CD4-positive, alpha-beta memory T cell (primary cell): ENCODE measurements around the gene QKI. TPM values are rescaled to one million over a fixed set of nuclear protein-coding genes. Genes with fewer than 3 reads are reported as not detected.

Experiments
- CTCF ChIA-PET: fragments of 350-600 bp; sonication (Branson Sonifier 250); formaldehyde crosslinking; loops from one replicate; lab custom pipeline; 2021; ENCODE audit warnings: inconsistent platforms; ENCODE audit not compliant: partially characterized antibody; lab: Charles Lee
- POLR2A ChIA-PET: fragments of 350-600 bp; sonication (Branson Sonifier 250); formaldehyde crosslinking; loops from one replicate; lab custom pipeline; 2021; ENCODE audit not compliant: partially characterized antibody; lab: Charles Lee
- DNase-seq, 5 donors: peaks; one replicate each; pipeline versions ENCODE4 v3.0.0 to v3.0.0-alpha.2; 2020 to 2022; ENCODE audit warnings: mixed read lengths in 1 of 5
- H3K27ac ChIP-seq: one replicate; pipeline ENCODE4 v1.7.0; 2013; ENCODE audit warnings: low read depth, low read length
- H3K27me3 ChIP-seq: 2 replicates; pipeline ENCODE4 v1.7.0; 2013; ENCODE audit warnings: mild to moderate bottlenecking, low read length, moderate library complexity; ENCODE audit not compliant: insufficient read depth
- H3K36me3 ChIP-seq: 2 replicates; pipeline ENCODE4 v1.7.0; 2013; ENCODE audit warnings: mild to moderate bottlenecking, low read length, moderate library complexity; ENCODE audit not compliant: insufficient read depth
- H3K4me1 ChIP-seq: 2 replicates; pipeline ENCODE4 v1.7.0; 2013; ENCODE audit warnings: mild to moderate bottlenecking, low read length, moderate library complexity; ENCODE audit not compliant: insufficient read depth
- H3K4me3 ChIP-seq, 2 donors: one replicate each; pipeline ENCODE4 v1.7.0; 2013; ENCODE audit warnings: low read length in 2 of 2, mild to moderate bottlenecking in 1 of 2
- H3K9me3 ChIP-seq, 2 donors: one replicate each; pipeline ENCODE4 v1.7.0; 2013; ENCODE audit warnings: low read length in 2 of 2, control low read depth in 1 of 2; ENCODE audit not compliant: control insufficient read depth in 1 of 2
- H3K27ac Mint-ChIP-seq, 7 donors: one replicate each; pipeline ENCODE4 v1.8.0; 2020 to 2021; ENCODE audit warnings: mixed read lengths in 7 of 7, mild to moderate bottlenecking in 6 of 7, inconsistent platforms in 3 of 7, moderate library complexity in 3 of 7
- H3K27me3 Mint-ChIP-seq, 2 donors: one replicate each; pipeline ENCODE4 v1.8.0; 2020 to 2021; ENCODE audit warnings: mixed read lengths in 2 of 2
- H3K36me3 Mint-ChIP-seq, 2 donors: one replicate each; pipeline ENCODE4 v1.8.0; 2020 to 2021; ENCODE audit warnings: mixed read lengths in 2 of 2, inconsistent platforms in 1 of 2, mild to moderate bottlenecking in 1 of 2
- H3K4me1 Mint-ChIP-seq, 4 donors: one replicate each; pipeline ENCODE4 v1.8.0; 2020 to 2021; ENCODE audit warnings: mixed read lengths in 4 of 4, mild to moderate bottlenecking in 1 of 4
- H3K4me3 Mint-ChIP-seq, 8 donors: one replicate each; pipeline ENCODE4 v1.8.0; 2020 to 2021; ENCODE audit warnings: mixed read lengths in 8 of 8, mild to moderate bottlenecking in 7 of 8, moderate library complexity in 6 of 8, inconsistent platforms in 3 of 8
- H3K9me3 Mint-ChIP-seq, 8 donors: one replicate each; pipeline ENCODE4 v1.8.0; 2020 to 2021; ENCODE audit warnings: mixed read lengths in 8 of 8, mild to moderate bottlenecking in 5 of 8, inconsistent platforms in 3 of 8, moderate library complexity in 1 of 8
- intact Hi-C: fragments of 100-400 bp; cut with micrococcal nuclease; formaldehyde crosslinking; loops from one replicate; pipeline ENCODE4 v1.15.1; 2023
- polyA plus RNA-seq, 2 donors: library from polyadenylated mRNA; unstranded; fragments of 300-500 nt; fragmentation: Illumina TruSeq; gene quantifications; one replicate each; pipeline ENCODE4 v1.2.3, GENCODE V29; 2021
- total RNA-seq, 2 experiments: library from RNA; stranded (reverse); gene quantifications; one replicate each; pipeline ENCODE4 v1.2.3, GENCODE V29; 2021

The QKI gene
- total and polyA plus RNA-seq, 4 experiments from 2014 or later, result 7.7 to 66.4 (median 46.3) TPM

DNA sequence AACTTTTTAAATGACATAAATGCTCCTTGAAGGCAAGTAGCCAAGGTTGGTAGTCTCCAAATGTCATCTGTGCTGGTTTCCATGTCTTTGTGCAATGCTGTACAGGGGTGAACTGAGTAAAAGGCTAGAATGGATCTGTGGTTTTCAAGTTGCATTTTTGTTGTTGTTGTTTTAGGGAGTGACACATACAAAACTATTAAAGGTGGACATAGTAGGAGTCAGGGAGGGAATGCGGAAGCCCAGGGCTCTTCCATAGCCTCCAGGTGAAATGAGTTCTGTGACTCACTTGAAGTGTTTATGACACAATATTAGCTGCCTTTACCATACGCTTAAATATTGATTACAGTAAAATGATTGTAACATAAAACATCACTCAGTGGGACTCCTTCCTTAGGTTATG lies 22.5 kb upstream of the QKI start:
- DNase-seq, result no peak
- Mint-ChIP-seq H3K27me3 (peaks cover 12 to 17% of the 10 kb centered on the region in 2 donors), H3K36me3 (no peaks in the 10 kb centered on the region), H3K9me3 (no peaks in the 10 kb centered on the region), H3K27ac (no peak overlapping the region), H3K4me3 (no peak overlapping the region), H3K4me1 (peaks cover 0 to 5% (median 3%) of the 10 kb centered on the region in 4 donors)
- intact Hi-C loops, result no loop called here
- Histone ChIP-seq H3K27me3 (no peaks in the 10 kb centered on the region), H3K27ac (no peak overlapping the region), H3K4me3 (no peak overlapping the region), H3K36me3 (no peaks in the 10 kb centered on the region), H3K4me1 (no peaks in the 10 kb centered on the region), H3K9me3 (no peaks in the 10 kb centered on the region)
- ChIA-PET CTCF (no interaction called here), POLR2A (no interaction called here)

GRCh38 chr6:163392533-163392932 lies 22.0 kb upstream of the QKI start:
- CTCF ChIA-PET, result no interaction called here
- intact Hi-C loops, result no loop called here
- H3K9me3 ChIP-seq, result no peaks in the 10 kb centered on the region
- no peaks in the 10 kb centered on the region for H3K36me3 ChIP-seq
- no peak overlapping the region for H3K4me3 ChIP-seq
- H3K27me3 ChIP-seq, result no peaks in the 10 kb centered on the region
- no peaks in the 10 kb centered on the region for H3K4me1 ChIP-seq
- H3K4me1 Mint-ChIP-seq, result peaks cover 0 to 5% (median 3%) of the 10 kb centered on the region in 4 donors
- DNase-seq, result no peak
- peaks cover 16 to 19% of the 10 kb centered on the region in 2 donors for H3K27me3 Mint-ChIP-seq
- no peak overlapping the region for H3K27ac Mint-ChIP-seq
- H3K9me3 Mint-ChIP-seq, result no peaks in the 10 kb centered on the region
- no peaks in the 10 kb centered on the region for H3K36me3 Mint-ChIP-seq
- no peak overlapping the region for H3K27ac ChIP-seq
- H3K4me3 Mint-ChIP-seq, result no peak overlapping the region
- POLR2A ChIA-PET, result no interaction called here

GRCh38 chr6:163393923-163394322 lies 20.6 kb upstream of the QKI start:
- intact Hi-C loops, result no loop called here
- H3K36me3 Mint-ChIP-seq, result no peaks in the 10 kb centered on the region
- Histone ChIP-seq H3K4me3 (no peak overlapping the region), H3K27ac (no peak overlapping the region), H3K9me3 (no peaks in the 10 kb centered on the region), H3K36me3 (no peaks in the 10 kb centered on the region), H3K4me1 (no peaks in the 10 kb centered on the region), H3K27me3 (no peaks in the 10 kb centered on the region)
- no peak overlapping the region for H3K27ac Mint-ChIP-seq
- H3K4me3 Mint-ChIP-seq, result no peak overlapping the region
- peaks cover 0 to 5% (median 3%) of the 10 kb centered on the region in 4 donors for H3K4me1 Mint-ChIP-seq
- no peak for DNase-seq
- peaks cover 20 to 21% of the 10 kb centered on the region in 2 donors for H3K27me3 Mint-ChIP-seq
- CTCF ChIA-PET, result no interaction called here
- H3K9me3 Mint-ChIP-seq, result no peaks in the 10 kb centered on the region
- POLR2A ChIA-PET, result no interaction called here

DNA sequence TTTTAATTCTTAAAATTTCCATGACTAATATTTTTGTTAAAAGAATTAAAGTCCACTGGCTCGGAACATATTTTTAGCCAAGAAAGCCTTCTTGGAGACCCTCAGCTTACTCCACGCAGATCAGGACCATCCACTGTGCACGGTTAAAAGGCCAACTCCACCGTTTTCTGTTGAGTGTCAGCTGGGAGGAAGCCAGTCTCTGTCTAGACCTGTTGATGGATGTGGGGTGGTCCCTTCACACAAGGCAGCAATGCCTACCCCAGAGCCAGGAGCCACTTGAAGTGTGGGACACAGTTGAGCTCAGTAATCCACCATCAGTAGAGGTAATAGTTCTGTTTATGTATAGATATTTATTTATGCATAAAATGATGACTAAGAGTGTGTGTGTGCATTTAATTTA lies 19.9 kb upstream of the QKI start:
- Histone ChIP-seq H3K27me3 (no peaks in the 10 kb centered on the region), H3K36me3 (no peaks in the 10 kb centered on the region), H3K4me3 (no peak overlapping the region), H3K4me1 (no peaks in the 10 kb centered on the region), H3K9me3 (no peaks in the 10 kb centered on the region), H3K27ac (no peak overlapping the region)
- ChIA-PET POLR2A (no interaction called here), CTCF (no interaction called here)
- Mint-ChIP-seq H3K4me1 (peaks cover 0 to 5% (median 3%) of the 10 kb centered on the region in 4 donors), H3K27me3 (peaks cover 20% of the 10 kb centered on the region in 2 donors), H3K9me3 (peaks cover 0 to 3% (median 0%) of the 10 kb centered on the region in 8 donors), H3K4me3 (no peak overlapping the region), H3K36me3 (no peaks in the 10 kb centered on the region), H3K27ac (no peak overlapping the region)
- intact Hi-C loops, result no loop called here
- DNase-seq, result no peak

GRCh38 chr6:163395122-163395830 lies 19.2 kb upstream of the QKI start:
- no peaks in the 10 kb centered on the region for H3K36me3 Mint-ChIP-seq
- DNase-seq, result no peak
- CTCF ChIA-PET, result no interaction called here
- H3K27ac Mint-ChIP-seq, result no peak overlapping the region
- H3K9me3 ChIP-seq, result no peaks in the 10 kb centered on the region
- intact Hi-C loops, result no loop called here
- H3K4me1 ChIP-seq, result no peaks in the 10 kb centered on the region
- POLR2A ChIA-PET, result no interaction called here
- H3K36me3 ChIP-seq, result no peaks in the 10 kb centered on the region
- H3K9me3 Mint-ChIP-seq, result peaks cover 0 to 3% (median 0%) of the 10 kb centered on the region in 8 donors
- H3K4me1 Mint-ChIP-seq, result peaks cover 0 to 5% (median 3%) of the 10 kb centered on the region in 4 donors
- H3K27me3 Mint-ChIP-seq, result peaks cover 19 to 20% of the 10 kb centered on the region in 2 donors
- H3K27me3 ChIP-seq, result no peaks in the 10 kb centered on the region
- H3K4me3 Mint-ChIP-seq, result no peak overlapping the region
- H3K27ac ChIP-seq, result no peak overlapping the region
- H3K4me3 ChIP-seq, result no peak overlapping the region

DNA sequence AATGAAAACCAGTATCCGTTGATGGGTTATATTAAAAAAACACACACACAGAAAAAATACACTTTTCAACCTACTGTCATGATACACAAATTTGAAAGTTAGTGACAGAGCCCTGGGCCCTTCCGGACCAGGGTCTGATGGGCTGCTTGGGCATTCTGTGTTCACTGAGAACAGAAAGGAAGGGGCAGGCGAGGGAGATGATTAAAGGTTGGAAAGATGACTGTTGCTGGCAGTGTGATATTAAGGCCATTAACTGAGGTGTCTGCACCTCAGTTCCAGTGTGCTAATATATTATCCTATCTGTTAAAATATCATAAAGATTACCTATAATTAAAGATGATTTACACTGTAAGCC lies 18.7 kb upstream of the QKI start:
- H3K27me3 Mint-ChIP-seq, result peaks cover 16 to 20% of the 10 kb centered on the region in 2 donors
- no peak for DNase-seq
- H3K4me1 ChIP-seq, result no peaks in the 10 kb centered on the region
- peaks cover 0 to 3% (median 0%) of the 10 kb centered on the region in 8 donors for H3K9me3 Mint-ChIP-seq
- POLR2A ChIA-PET, result no interaction called here
- no peaks in the 10 kb centered on the region for H3K27me3 ChIP-seq
- intact Hi-C loops, result no loop called here
- no peaks in the 10 kb centered on the region for H3K36me3 ChIP-seq
- H3K9me3 ChIP-seq, result no peaks in the 10 kb centered on the region
- no peaks in the 10 kb centered on the region for H3K36me3 Mint-ChIP-seq
- H3K4me3 Mint-ChIP-seq, result no peak overlapping the region
- CTCF ChIA-PET, result no interaction called here
- H3K4me1 Mint-ChIP-seq, result peaks cover 0 to 5% (median 3%) of the 10 kb centered on the region in 4 donors
- no peak overlapping the region for H3K27ac ChIP-seq
- no peak overlapping the region for H3K27ac Mint-ChIP-seq
- H3K4me3 ChIP-seq, result no peak overlapping the region

DNA sequence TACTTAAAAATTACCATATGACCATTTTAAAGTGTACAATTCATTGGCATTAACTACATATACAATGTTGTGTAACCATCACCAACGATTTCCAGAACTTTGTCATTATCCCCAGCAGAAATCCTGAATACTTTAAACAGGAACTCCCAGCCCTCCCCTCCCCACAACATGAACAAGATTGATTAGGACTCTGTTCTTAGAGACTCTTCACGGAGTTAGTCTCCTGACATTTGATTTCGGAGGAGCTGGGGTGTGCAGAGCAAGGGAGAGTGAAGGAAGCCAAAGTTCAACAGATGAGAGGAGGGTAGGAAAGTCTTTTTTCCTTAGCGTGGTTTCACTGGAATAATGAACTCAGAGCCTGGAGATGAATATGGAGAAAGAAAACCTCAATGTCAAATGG lies 17.2 kb upstream of the QKI start:
- Histone ChIP-seq H3K27me3 (no peaks in the 10 kb centered on the region), H3K4me3 (no peak overlapping the region), H3K9me3 (no peaks in the 10 kb centered on the region), H3K4me1 (no peaks in the 10 kb centered on the region), H3K36me3 (no peaks in the 10 kb centered on the region), H3K27ac (no peak overlapping the region)
- Mint-ChIP-seq H3K9me3 (peaks cover 0 to 3% (median 0%) of the 10 kb centered on the region in 8 donors), H3K4me1 (peaks cover 0 to 5% (median 3%) of the 10 kb centered on the region in 4 donors), H3K27ac (no peak overlapping the region), H3K4me3 (no peak overlapping the region), H3K27me3 (peaks cover 16 to 20% of the 10 kb centered on the region in 2 donors), H3K36me3 (no peaks in the 10 kb centered on the region)
- intact Hi-C loops, result no loop called here
- no peak for DNase-seq
- POLR2A ChIA-PET, result no interaction called here
- CTCF ChIA-PET, result no interaction called here
